Smooth muscle cell (in vitro differentiated cells): ENCODE measurements around the gene S100A2. TPM values are rescaled to one million over a fixed set of nuclear protein-coding genes. Genes with fewer than 3 reads are reported as not detected.
"Not testable (repeated sequence)": the region's sequence is repeated elsewhere in the genome, so short reads cannot be mapped to it uniquely, and the experiment has no call there.

Experiments
- DNase-seq: peaks from one replicate; lab custom pipeline; 2025; ENCODE audit not compliant: unreplicated experiment; lab: John Stamatoyannopoulos, UW
- H2AFZ ChIP-seq: fragments of 200-600 bp; sonication (generic); 2 replicates; pipeline ENCODE4 v1.6.0; 2016; ENCODE audit warnings: antibody characterized with exemption, low read depth, mild to moderate bottlenecking
- H3F3A ChIP-seq: fragments of 200-600 bp; sonication (generic); 2 replicates; pipeline ENCODE4 v1.6.0; 2017; ENCODE audit warnings: antibody characterized with exemption, low read depth
- H3K27ac ChIP-seq: fragments of 200-600 bp; sonication (generic); 2 replicates; pipeline ENCODE4 v1.5.1; 2016; ENCODE audit warnings: low read depth, mild to moderate bottlenecking
- H3K27me3 ChIP-seq: fragments of 200-600 bp; sonication (generic); 2 replicates; pipeline ENCODE4 v1.6.1; 2016; ENCODE audit warnings: low read depth, mild to moderate bottlenecking
- H3K36me3 ChIP-seq: fragments of 200-600 bp; sonication (generic); 2 replicates; pipeline ENCODE4 v1.5.1; 2016; ENCODE audit warnings: low read depth
- H3K4me1 ChIP-seq: fragments of 200-600 bp; sonication (generic); 2 replicates; pipeline ENCODE4 v1.5.1; 2016; ENCODE audit warnings: low read depth
- H3K4me2 ChIP-seq: fragments of 200-600 bp; sonication (generic); 2 replicates; pipeline ENCODE4 v1.6.0; 2016; ENCODE audit warnings: mild to moderate bottlenecking
- H3K4me3 ChIP-seq: fragments of 200-600 bp; sonication (generic); 2 replicates; pipeline ENCODE4 v1.5.1; 2016; ENCODE audit warnings: mild to moderate bottlenecking
- H3K79me2 ChIP-seq: fragments of 200-600 bp; sonication (generic); 2 replicates; pipeline ENCODE4 v1.6.0; 2016; ENCODE audit warnings: low read depth, mild to moderate bottlenecking
- H3K9ac ChIP-seq: fragments of 200-600 bp; sonication (generic); 2 replicates; pipeline ENCODE4 v1.6.0; 2016; ENCODE audit warnings: low read depth
- H3K9me3 ChIP-seq: fragments of 200-600 bp; sonication (generic); replicated peaks from 2 replicates; pipeline ENCODE4 v1.5.1; 2016; ENCODE audit warnings: low read depth
- H4K20me1 ChIP-seq: fragments of 200-600 bp; sonication (generic); 2 replicates; pipeline ENCODE4 v1.6.0; 2016; ENCODE audit warnings: low read depth
- WGBS: methylation state at CpG from one replicate; pipeline ENCODE4 v1.1.7; 2016; ENCODE audit warnings: low lambda C conversion rate; 5-methylcytosine and 5-hydroxymethylcytosine counted together
- polyA plus RNA-seq: library from polyadenylated mRNA; unstranded; fragments of >200 nt; fragmentation: Nextera tagmentation; extraction: Ambion mirVana; gene quantifications from 2 replicates; pipeline ENCODE4 v1.2.1, GENCODE V29; 2016
- total RNA-seq: library from RNA; depleted of rRNA; stranded (reverse); fragments of >200 nt; gene quantifications from 2 replicates; pipeline ENCODE4 v1.2.3, GENCODE V29; 2014
- TF ChIP-seq, protein P1 (sequence below): fragments of 200-600 bp; sonication (generic); IDR thresholded peaks from 2 replicates; pipeline ENCODE4 v1.5.1; 2017; ENCODE audit warnings: borderline replicate concordance, mild to moderate bottlenecking, antibody characterized with exemption; ENCODE audit not compliant: insufficient read depth, poor library complexity, severe bottlenecking

The S100A2 gene
- total and polyA plus RNA-seq, 2 experiments from 2014 or later, result 7.3 to 16.6 TPM

DNA sequence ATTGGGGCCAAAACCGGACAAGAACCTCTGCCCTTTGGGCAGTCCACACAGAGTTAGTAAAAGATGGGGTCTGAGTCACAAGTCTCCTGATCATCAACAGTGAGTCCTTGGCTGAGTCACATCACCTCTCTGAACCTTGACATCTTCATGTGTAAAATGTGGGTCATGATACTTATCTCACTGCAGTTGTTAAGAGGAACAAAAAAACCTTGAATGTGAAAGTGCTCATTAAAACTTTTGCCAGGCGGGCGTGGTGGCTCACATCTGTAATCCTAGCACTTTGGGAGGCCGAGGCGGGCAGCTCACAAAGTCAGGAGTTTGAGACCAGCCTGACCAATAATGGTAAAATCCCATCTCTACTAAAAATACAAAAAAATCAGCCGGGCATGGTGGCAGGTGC, 31.6 kb upstream of the S100A2 start:
- Histone ChIP-seq H3F3A (no peaks in the 10 kb centered on the region), H3K4me3 (no peak overlapping the region), H4K20me1 (no peaks in the 10 kb centered on the region), H3K4me1 (no peaks in the 10 kb centered on the region), H3K4me2 (no peak overlapping the region), H2AFZ (no peak overlapping the region), H3K27ac (no peak overlapping the region), H3K9ac (no peak overlapping the region), H3K79me2 (no peaks in the 10 kb centered on the region), H3K9me3 (no peaks in the 10 kb centered on the region), H3K27me3 (no peaks in the 10 kb centered on the region), H3K36me3 (no peaks in the 10 kb centered on the region)
- TF ChIP-seq, protein P1, sequence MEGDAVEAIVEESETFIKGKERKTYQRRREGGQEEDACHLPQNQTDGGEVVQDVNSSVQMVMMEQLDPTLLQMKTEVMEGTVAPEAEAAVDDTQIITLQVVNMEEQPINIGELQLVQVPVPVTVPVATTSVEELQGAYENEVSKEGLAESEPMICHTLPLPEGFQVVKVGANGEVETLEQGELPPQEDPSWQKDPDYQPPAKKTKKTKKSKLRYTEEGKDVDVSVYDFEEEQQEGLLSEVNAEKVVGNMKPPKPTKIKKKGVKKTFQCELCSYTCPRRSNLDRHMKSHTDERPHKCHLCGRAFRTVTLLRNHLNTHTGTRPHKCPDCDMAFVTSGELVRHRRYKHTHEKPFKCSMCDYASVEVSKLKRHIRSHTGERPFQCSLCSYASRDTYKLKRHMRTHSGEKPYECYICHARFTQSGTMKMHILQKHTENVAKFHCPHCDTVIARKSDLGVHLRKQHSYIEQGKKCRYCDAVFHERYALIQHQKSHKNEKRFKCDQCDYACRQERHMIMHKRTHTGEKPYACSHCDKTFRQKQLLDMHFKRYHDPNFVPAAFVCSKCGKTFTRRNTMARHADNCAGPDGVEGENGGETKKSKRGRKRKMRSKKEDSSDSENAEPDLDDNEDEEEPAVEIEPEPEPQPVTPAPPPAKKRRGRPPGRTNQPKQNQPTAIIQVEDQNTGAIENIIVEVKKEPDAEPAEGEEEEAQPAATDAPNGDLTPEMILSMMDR, result no peak
- no peak for DNase-seq
- WGBS, result 90% methylated on average over 6 of the region's 6 CpGs

DNA sequence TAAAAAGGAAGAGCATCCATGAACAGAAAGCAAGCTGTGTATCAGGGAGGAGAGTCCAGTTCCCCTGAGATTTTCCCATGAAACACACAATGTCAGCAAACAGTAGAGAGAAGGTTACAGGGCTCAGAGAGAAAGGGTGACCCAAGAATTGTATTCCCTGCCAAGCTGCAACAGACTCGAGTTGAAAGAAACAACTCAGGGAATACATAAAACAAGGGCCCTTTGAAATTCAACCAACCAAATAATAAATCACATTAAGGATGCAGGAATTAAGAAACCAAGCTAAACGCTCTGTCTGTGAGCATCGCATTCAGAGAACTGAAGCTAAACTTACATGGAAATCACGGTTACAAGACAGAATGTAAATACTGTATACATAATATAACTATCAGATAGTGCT, 27.1 kb upstream of the S100A2 start:
- Histone ChIP-seq H3K36me3 (no peaks in the 10 kb centered on the region), H2AFZ (no peak overlapping the region), H3F3A (no peaks in the 10 kb centered on the region), H3K9me3 (no peaks in the 10 kb centered on the region), H3K4me1 (no peaks in the 10 kb centered on the region), H3K4me2 (no peak overlapping the region), H3K9ac (no peak overlapping the region), H3K27me3 (no peaks in the 10 kb centered on the region), H3K27ac (no peak overlapping the region), H3K4me3 (no peak overlapping the region), H3K79me2 (no peaks in the 10 kb centered on the region), H4K20me1 (no peaks in the 10 kb centered on the region)
- 87% methylated on average over 4 of the region's 4 CpGs for WGBS
- TF ChIP-seq, protein P1, result no peak
- no peak for DNase-seq

DNA sequence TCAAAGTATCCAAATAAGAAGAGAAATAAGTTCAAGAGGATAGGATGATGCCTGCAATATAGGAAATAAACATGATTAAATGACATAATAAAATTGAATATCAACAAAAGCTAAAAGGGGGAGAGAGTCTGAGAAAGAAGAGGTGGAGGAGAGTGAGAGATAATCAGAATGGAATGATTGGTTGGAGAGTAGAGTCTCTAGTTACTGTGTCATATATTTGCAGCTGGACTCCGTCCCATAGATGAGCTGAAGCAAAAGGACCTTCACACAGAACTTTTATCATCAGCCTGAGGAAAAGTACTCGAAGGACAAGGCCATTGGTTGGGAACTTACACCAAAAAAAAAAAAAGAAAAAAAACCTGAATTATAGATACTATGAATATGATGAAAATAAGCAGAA, 22.8 kb upstream of the S100A2 start:
- TF ChIP-seq, protein P1, result no peak
- no peaks in the 10 kb centered on the region for H3K27me3 ChIP-seq
- H4K20me1 ChIP-seq, result no peaks in the 10 kb centered on the region
- H2AFZ ChIP-seq, result no peak overlapping the region
- peaks cover 19% of the 10 kb centered on the region for H3K4me1 ChIP-seq
- no peak overlapping the region for H3K4me3 ChIP-seq
- no peaks in the 10 kb centered on the region for H3F3A ChIP-seq
- H3K9ac ChIP-seq, result no peak overlapping the region
- H3K79me2 ChIP-seq, result no peaks in the 10 kb centered on the region
- no peak overlapping the region for H3K4me2 ChIP-seq
- no peak for DNase-seq
- H3K36me3 ChIP-seq, result no peaks in the 10 kb centered on the region
- no peaks in the 10 kb centered on the region for H3K9me3 ChIP-seq
- no peak overlapping the region for H3K27ac ChIP-seq
- 91% methylated on average over 2 of the region's 2 CpGs for WGBS

DNA sequence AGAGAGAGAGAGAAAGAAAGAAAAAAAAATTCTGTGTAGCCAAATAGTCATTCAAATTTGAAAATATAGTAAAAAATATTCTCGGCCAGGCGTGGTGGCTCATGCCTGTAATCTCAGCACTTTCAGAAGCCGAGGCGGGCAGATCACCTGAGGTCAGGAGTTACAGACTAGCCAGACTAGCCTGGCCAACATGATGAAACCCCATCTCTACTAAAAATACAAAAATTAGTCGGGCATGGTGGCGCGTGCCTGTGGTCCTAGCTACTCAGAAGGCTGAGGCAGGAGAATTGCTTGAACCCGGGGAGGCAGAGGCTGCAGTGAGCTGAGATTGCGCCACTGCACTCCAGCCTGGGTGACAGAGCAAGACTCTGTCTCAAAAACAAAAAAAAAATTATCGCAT, 22.4 kb upstream of the S100A2 start:
- H3K4me2 ChIP-seq, H3K79me2 ChIP-seq, H3K9me3 ChIP-seq, H3F3A ChIP-seq, H3K36me3 ChIP-seq, H3K27ac ChIP-seq, H3K9ac ChIP-seq, DNase-seq, H2AFZ ChIP-seq, H3K27me3 ChIP-seq, H4K20me1 ChIP-seq, H3K4me3 ChIP-seq: not testable (repeated sequence)
- peaks cover 19% of the 10 kb centered on the region for H3K4me1 ChIP-seq
- whole genome bisulfite sequencing, result 91% methylated on average over 10 of the region's 10 CpGs
